HG03521 (cell line): Measurements from ENCODE around the gene MED17.

Source experiments
- ATAC-seq: cut with Tn5 transposase; IDR thresholded peaks from one replicate; pipeline ENCODE4 v1.9.1; 2021; ENCODE audit warnings: mild to moderate bottlenecking, moderate library complexity; ENCODE audit not compliant: unreplicated experiment

MED17 gene

GRCh38 chr11:93814966-93815633, 31.0 kb downstream of the MED17 start:
- ATAC-seq = no peak

GRCh38 chr11:93817426-93818348, 33.6 kb downstream of the MED17 start:
- ATAC-seq = no peak

- ATAC-seq = no peak
Observed at GRCh38 chr11:93819966-93820695, 36.0 kb downstream of the MED17 start.

- ATAC-seq = no peak
Observed at GRCh38 chr11:93820847-93821246, 36.8 kb downstream of the MED17 start.

GRCh38 chr11:93821617-93822016, 37.5 kb downstream of the MED17 start:
- no peak for ATAC-seq

GRCh38 chr11:93822359-93822758, 38.3 kb downstream of the MED17 start:
- no peak for ATAC-seq

GRCh38 chr11:93823210-93823609, 39.1 kb downstream of the MED17 start:
- no peak for ATAC-seq

- ATAC-seq = no peak
Observed at GRCh38 chr11:93827363-93827762, 43.3 kb downstream of the MED17 start.

- ATAC-seq = no peak
Observed at GRCh38 chr11:93829598-93829997, 45.5 kb downstream of the MED17 start.

GRCh38 chr11:93831343-93832127, 47.5 kb downstream of the MED17 start:
- no peak for ATAC-seq

GRCh38 chr11:93832780-93833179, 48.7 kb downstream of the MED17 start:
- ATAC-seq = no peak

- ATAC-seq = no peak
Observed at GRCh38 chr11:93838967-93839366, 54.9 kb downstream of the MED17 start.

GRCh38 chr11:93840180-93840579, 56.1 kb downstream of the MED17 start:
- no peak for ATAC-seq

- no peak for ATAC-seq
Observed at GRCh38 chr11:93840981-93841380, 56.9 kb downstream of the MED17 start.

- no peak for ATAC-seq
Observed at GRCh38 chr11:93841446-93841845, 57.4 kb downstream of the MED17 start.

GRCh38 chr11:93842034-93842433, 58.0 kb downstream of the MED17 start:
- ATAC-seq = no peak

GRCh38 chr11:93842461-93842860, 58.4 kb downstream of the MED17 start:
- ATAC-seq = no peak

GRCh38 chr11:93843906-93844305, 59.8 kb downstream of the MED17 start:
- ATAC-seq = no peak

GRCh38 chr11:93844568-93844967, 60.5 kb downstream of the MED17 start:
- no peak for ATAC-seq

GRCh38 chr11:93845181-93846092, 61.4 kb downstream of the MED17 start:
- ATAC-seq = no peak
